Limb (tissue), 2 donors: ENCODE results near the gene ESRRA.

Experiments
- DNase-seq, 2 donors: peaks; one replicate each; pipeline ENCODE4 v3.0.0-alpha.2; 2016; ENCODE audit errors: extremely low spot score in 2 of 2

The ESRRA gene

DNA sequence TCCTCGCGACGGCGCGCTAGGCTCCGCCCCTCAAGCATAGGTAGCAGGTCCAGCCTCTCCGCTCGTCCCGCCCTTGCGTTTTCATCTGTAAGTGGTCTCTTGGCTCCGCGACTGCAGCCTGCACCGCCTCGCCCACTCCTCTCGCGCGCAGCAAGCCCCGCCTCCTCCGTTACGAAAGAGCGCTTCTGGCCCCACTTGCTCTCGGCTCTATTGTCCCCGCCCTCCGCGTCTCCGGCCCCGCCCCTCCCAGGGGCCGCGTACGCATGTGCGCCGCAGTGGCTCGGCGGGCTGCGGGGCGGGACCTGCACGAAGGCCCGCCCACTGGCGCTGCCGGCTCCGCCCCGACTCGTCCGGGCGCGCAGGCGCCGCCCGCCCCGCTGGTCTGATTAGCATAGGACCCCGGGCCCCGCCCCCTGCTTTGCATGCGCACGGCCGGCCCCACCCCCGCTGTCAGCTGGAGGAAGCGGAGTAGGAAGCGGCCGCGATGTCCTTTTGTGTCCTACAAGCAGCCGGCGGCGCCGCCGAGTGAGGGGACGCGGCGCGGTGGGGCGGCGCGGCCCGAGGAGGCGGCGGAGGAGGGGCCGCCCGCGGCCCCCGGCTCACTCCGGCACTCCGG lies at the start of gene ESRRA:
TSS of gene ESRRA (plus strand) at position 450 of the 616 bp plus-strand sequence. CDS start 1,656 bp downstream, outside the sequence.
- peak; percentile 99 to 100 for DNase-seq

DNA sequence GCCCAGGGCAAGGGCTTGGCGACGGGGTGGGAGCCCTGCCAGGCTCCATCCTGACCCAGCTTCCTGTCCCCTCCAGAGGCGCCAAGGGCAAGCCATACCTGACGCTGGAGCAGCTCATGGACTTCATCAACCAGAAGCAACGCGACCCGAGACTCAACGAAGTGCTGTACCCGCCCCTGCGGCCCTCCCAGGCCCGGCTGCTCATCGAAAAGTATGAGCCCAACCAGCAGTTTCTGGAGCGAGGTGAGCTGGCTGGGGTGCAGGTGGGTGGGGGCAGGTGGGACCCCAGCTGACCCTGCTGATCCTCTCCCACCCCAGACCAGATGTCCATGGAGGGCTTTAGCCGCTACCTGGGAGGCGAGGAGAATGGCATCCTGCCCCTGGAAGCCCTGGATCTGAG lies 49.0 kb upstream of the ESRRA start:
- DNase-seq: no peak

DNA sequence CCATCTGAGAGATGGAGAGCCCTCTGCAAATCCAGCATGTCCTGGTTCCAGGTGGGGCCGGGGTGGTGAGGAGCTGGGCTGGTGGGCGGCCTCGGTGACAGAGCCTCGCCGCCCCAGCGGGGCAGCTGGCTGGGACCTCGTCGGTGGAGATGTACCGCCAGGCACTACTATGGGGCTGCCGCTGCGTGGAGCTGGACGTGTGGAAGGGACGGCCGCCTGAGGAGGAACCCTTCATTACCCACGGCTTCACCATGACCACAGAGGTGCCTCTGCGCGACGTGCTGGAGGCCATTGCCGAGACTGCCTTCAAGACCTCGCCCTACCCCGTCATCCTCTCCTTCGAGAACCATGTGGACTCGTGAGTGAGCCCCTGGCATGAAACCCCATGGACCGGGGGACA lies 47.0 kb upstream of the ESRRA start:
- DNase-seq: no peak

DNA sequence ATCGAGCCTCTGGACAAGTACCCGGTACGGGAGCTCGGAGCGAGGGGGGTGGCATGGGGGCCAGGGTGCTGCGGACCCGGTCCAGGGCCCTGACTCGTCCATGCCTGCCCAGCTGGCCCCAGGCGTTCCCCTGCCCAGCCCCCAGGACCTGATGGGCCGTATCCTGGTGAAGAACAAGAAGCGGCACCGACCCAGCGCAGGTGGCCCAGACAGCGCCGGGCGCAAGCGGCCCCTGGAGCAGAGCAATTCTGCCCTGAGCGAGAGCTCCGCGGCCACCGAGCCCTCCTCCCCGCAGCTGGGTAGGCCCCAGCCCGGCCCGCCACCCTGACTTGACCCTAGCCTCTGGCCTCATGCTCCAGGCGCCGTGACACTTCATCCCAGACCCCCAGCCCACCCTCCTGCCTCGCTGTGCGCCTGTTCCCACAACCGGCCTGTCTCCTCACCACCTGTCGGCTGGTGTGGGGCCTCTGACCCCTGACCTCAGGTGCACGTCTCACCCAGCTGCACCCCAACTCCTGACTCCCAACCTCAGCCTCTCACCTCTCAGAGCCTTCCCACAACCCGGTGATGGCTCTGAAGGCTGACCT lies 46.3 kb upstream of the ESRRA start:
- DNase-seq: no peak

DNA sequence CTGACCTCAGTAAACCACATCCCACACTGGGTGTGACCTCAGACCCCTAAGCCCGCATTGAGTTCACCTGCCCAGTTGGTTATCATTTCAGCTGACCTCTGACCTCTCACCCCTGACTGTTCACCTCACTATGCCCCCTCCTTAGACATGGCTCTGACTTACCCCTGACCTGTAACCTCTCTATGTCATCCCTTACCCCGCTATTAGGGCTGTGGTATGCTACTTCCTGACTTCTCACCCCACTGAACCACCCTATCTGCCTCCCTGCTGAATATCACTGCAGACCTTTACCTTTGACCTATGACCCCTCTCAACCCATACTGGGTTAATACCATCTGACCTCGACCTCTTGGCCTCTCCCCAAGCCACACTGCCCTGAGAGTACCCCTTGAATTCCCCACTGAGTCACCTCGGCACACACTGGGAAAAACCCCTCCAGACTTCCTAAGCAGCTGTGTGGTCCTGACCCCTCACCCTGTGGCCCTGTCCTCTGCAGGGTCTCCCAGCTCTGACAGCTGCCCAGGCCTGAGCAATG lies 45.7 kb upstream of the ESRRA start:
- no peak for DNase-seq

DNA sequence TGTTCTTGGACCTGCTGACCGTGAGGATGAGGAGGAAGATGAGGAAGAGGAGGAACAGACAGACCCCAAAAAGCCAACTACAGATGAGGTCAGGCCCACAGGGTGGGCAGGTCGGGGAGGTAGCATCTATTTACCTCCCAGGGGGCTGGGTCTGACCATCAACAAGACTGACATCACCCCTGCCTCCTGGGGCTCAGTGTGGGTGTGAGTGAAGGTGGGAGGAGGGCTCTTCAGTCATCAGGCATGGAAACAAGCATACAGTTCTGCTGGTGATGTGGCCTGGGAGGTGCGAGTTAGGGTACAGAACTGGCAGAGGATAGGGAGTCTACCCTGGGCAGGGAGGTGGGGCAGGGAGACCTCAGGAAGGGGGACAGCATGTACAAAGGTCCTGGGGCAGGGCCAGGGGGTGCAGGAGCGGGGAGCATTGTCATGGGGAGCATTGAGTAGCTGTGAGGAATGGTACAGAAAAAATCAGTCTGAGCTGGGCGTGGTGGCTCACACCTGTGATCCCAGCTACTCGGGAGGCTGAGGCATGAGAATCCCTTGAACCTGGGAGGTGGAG lies 45.1 kb upstream of the ESRRA start:
- DNase-seq: no peak

DNA sequence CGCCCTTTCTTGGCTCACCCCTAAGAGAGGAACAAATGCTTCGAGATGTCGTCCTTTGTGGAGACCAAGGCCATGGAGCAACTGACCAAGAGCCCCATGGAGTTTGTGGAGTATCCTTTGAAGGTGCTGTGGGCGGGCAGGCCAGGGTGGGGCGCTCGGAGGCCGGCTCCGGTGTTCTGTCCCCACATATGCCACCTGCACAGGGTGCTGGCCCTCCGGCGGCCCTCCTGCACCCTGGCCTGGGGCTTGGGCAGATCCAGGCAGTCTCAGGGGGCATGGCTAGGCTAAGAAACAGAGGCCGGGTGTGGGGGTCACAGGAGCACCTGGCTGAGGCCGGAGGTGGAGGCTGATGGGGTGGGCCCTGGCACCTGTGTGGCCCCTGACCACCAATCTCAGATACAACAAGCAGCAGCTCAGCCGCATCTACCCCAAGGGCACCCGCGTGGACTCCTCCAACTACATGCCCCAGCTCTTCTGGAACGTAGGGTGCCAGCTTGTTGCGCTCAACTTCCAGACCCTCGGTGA lies 43.7 kb upstream of the ESRRA start:
- DNase-seq: no peak

DNA sequence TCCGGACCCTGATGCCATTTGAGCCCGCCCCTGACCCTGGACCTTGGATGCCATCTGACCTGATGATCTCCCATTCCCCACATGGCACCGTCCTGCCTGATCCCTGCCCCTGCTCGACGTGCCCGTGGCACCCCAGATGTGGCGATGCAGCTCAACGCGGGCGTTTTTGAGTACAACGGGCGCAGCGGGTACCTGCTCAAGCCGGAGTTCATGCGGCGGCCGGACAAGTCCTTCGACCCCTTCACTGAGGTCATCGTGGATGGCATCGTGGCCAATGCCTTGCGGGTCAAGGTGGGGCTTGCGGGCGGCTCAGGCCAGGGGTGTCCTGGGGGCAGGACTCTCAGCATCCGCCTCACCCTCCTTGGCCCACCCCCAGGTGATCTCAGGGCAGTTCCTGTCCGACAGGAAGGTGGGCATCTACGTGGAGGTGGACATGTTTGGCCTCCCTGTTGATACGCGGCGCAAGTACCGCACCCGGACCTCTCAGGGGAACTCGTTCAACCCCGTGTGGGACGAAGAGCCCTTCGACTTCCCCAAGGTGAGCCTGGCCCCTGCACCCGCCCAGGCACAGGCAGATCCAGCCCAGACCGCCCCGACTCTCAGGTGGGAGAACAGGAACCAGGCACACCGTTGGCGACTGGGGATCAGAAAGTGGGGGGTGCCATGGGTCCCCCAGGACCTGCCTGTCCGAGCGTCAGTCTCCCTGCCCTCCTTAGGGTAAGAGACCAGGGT lies 42.9 kb upstream of the ESRRA start:
- no peak for DNase-seq

DNA sequence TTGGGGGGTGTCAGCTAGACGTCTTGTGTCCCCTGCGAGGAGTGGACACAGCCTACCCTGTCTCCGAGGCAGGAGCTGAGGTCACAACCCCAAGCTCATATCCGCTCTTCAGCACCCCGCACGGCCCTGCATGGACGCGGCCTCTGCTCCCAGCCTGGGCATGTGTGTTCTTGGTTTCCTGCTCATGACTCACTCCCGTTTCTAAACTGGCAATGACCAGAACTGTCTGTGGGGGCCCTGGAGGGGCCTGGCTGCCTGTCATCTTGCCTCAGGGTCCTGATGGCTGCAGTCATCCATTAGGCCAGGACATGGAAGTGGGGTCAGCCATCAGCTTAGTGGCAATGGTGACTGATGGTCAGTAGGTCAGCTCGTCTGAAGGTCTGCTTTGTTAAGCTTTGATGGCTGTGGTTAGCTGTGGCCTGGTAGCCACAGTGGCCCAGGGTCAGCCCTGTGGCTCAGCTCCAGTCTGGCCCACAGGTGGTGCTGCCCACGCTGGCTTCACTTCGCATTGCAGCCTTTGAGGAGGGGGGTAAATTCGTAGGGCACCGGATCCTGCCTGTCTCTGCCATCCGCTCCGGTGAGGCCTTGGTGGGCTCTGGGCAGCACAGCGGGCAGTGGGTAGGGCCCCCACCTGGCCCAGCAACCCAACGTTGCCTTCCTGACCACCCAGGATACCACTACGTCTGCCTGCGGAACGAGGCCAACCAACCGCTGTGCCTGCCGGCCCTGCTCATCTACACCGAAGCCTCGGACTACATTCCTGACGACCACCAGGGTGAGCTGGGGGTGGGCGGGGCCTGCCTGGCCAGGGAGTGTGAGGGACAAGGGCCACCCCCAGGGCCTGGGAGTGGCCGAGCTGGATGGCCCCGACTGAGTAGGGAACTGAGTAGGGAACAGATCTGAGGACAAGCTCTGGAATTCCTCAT lies 42.0 kb upstream of the ESRRA start:
- no peak for DNase-seq

DNA sequence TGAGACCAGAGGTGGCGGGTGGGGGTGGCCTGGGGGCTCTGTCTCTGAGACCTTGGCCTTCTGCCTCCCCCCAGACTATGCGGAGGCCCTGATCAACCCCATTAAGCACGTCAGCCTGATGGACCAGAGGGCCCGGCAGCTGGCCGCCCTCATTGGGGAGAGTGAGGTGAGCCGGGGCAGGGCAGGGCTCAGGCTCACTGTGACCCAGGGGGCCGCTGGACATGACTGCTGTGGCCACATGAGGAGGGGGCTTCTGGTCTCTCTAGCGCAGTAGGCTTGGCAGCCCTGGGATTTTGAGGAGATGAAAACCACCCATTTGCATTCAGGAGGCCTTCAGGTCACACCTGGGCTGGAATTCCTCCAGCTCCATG lies 41.4 kb upstream of the ESRRA start:
- DNase-seq: no peak

DNA sequence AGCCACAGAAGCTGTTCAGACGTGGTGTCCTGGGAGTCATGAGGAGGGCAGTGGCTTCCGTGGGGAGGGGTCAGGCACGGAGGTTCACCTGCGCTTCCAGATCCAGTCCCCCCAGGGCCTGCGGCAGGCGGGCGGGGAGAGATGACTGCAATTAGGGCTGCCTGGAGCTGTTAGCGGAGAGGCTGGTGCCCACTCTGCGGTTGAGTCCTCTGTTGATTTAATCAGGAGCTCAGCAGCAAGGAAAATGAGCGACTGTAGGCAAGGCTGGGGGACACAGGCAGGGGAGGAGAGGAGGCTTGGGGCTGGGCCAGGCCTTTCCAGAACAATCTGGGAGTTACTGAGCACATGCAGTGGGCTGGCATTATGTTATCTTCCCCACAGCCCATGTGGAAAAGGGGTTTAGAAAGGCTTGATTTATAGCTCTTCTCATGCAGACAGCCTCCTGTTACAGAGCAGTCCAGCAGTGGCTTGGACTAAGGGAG lies 40.9 kb upstream of the ESRRA start:
- no peak for DNase-seq

DNA sequence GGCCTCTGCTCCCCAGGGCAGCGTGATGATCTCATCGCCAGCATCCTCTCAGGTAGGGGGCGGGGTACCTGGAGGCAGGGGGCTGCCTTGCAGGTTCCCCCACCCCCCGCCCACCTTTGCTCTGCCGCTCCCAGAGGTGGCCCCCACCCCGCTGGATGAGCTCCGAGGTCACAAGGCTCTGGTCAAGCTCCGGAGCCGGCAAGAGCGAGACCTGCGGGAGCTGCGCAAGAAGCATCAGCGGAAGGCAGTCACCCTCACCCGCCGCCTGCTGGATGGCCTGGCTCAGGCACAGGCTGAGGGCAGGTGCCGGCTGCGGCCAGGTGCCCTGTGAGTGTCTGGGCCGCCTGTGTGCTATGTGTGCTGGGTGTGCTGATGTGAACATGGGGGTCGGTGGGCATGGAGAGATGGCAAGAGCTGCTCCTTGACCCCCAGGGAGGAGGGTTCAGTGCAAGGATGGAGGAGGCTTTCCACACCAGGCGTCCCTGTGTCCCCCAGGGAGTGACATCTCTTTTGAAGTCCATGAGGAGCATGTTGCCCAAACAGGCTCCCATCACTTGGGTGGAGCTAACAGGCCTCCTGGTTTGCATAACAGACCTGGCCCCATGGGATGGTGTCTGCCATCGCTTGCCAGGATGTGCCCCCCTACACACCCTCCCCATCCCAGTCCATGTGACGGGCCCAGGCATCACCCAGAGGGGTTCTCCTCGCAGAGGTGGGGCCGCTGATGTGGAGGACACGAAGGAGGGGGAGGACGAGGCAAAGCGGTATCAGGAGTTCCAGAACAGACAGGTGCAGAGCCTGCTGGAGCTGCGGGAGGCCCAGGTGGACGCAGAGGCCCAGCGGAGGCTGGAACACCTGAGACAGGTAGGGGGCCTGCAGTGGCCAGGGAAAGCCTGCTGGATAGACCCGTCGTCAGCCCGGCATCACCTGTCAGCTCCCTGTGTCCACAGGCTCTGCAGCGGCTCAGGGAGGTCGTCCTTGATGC lies 39.9 kb upstream of the ESRRA start:
- DNase-seq: no peak

DNA sequence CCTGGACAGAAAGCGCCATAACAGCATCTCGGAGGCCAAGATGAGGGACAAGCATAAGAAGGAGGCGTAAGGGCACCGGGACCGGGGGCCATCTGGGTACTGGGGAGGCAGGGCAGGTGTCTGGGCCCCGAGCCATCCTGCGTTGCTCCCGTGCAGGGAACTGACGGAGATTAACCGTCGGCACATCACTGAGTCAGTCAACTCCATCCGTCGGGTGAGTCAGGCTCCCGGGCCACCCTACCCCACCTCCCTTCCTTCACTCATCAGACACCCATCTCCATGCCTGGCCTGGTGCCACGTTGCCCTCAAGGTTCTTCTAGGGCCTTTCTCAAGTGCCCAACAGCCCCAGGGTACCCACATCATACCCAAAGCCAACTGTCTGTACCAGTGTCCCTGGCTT lies 39.0 kb upstream of the ESRRA start:
- DNase-seq: no peak

DNA sequence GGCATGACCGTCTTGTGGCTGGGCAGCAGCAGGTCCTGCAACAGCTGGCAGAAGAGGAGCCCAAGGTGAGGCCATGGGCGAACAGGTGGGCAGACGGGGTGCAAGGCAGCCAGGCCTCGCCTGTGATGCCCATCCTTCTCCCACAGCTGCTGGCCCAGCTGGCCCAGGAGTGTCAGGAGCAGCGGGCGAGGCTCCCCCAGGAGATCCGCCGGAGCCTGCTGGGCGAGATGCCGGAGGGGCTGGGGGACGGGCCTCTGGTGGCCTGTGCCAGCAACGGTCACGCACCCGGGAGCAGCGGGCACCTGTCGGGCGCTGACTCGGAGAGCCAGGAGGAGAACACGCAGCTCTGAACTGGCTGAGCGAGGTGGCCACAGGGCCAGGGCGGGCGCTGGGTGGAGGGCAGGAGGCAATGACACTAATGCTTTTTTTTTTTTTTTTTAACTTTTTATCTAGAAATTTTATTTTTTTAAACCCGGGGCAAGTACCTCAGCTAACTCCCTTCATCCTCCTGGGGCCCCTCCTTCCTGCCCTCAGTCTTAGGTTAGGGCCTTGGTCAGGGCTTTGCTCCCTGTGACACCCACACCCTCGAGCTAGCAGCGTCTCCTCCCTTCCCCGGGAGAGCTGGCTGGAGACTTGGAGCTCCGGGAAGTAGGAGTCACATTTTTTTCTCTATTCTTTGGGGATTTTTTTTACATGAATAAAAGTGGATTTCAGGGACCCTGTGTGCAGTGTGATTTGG lies 37.9 kb upstream of the ESRRA start:
- no peak for DNase-seq

DNA sequence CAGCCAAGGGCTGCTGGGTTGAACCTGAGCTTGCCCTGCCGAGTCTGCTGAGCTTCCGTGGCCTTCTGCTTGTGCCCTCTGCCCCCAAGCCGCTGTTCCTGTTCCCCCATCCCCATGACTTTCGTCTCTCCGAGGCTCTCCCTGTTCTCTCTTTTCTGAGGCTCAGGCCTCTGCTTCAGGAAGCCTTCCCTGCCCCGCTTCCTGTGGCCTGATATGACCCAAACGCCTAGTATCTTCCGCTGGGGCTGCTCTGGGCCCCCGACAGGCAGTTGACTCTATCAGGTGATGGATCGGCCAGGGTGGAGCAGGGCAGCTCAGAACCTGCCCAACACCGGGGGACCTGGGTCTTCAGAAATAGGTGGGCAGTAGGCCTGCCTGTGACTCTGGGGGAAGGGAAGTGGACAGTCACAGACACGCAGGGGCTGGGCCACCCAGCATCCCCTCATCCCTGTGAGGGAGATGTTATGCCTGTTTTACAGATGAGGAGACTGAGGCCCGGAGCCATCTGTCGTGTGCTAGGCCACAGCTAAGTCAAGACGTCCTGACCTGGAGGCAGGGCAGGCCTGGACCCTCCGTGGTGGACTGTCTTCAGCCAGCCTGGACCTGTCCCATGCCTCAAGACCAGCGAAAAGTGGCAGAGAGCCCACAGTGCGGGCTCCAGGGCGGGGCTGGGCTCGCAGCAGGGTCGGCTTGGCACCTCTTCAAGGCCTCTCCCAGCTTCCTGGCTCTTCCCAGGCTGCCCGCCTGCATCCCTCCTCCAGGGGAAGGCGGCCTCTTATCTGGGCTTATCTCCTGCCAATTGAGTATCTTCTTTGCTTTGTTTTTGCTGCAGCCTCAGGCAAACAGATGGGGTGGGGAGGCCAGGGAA lies 37.1 kb upstream of the ESRRA start:
- no peak for DNase-seq

DNA sequence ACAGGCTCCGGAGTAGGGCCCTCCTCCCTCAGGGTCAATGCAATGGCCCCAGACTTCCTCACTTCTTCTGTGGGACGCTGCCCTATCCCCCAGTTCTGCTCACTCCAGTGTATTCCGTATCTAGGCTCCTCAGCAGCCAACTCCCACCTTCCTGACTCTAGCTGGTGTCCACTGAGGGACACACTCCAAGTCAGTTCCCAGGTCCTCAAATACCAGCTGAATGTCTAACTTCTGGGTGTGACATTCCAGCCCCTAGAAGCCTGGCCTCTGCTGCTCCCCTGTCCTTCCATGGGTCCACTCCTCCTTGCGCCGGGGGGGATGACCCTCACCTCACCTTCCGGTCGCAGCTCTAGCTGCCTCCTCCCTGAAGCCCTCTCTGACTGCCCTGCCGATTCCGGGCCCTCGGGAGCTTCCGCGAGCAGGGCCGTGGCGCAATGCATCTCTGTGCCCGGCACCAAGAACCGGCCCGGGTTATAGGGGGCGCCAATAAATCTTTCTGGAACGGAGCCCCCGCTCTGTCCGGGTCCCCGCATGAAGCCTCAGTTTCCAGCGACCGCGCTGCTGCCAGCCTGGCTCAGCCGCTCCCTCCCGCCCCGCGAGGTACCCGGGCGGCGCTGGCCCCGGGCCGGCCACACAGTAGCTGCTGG lies 36.3 kb upstream of the ESRRA start:
- no peak for DNase-seq

DNA sequence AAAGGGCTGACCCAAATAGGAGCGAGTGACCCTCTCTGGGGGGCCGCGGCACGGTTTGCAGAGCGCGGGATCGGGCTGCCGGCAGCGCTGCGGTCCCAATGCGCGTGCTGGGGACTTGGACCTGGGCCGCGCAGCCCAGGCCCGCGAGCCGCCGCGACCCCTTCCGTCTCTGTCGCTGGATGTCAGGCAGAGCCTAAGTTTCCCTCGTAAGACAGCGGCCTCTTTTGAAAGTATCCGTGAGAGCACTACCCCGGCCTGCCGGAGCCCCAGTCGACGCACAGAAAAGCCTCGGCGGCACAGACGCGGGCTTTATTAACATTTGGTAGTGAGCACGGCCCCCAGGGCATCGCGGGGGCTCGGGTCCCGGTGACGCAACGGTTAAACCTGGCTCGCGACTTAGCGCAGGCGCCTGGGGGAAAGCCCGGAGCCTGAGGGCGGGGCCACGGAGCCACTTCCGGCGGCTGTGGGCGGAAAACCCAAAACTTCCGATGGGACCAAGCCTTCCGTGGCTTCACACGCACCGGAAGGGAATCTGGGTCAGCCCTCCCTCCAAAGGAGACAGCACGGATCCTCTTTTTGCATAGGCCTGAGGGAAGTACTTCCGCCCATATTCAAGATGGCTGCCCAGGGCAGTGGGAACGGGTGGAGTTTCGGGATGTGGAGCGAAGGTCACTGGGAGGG lies 35.6 kb upstream of the ESRRA start:
- peak; percentile 98 to 100 for DNase-seq
